NCI-H345 (cell line): ENCODE results near the gene PLD1.

Experiments used
- DNase-seq: peaks from one replicate; lab custom pipeline; 2025; lab: John Stamatoyannopoulos, UW

The PLD1 gene

DNA sequence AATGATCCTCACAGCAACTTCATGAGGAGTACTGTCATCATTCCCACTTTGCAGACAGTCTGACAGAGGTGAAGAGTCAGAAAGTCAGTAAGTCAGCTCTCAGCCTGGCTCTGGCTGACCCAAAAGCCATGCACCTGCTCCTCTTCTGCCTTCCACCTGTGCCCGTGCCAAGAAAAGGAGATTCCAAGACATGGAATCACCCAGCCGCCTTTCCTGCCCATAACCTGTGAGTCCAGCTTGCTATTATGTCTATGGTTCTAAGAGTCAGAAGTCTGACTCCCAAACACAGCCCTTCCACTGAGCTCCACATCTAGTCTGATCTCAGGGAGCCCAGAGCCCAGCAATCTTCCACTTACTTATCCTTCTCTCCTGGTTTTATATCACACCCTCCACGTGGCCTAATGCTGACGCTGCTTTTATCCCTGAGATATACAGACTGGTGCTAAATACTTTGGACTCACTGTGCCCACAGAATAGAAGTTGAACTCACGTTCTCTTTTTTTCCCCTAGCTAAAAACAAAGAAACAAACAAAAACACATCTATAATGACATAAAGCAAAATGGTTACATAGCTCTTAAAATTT lies 66.0 kb downstream of the PLD1 start:
- DNase-seq: no peak

DNA sequence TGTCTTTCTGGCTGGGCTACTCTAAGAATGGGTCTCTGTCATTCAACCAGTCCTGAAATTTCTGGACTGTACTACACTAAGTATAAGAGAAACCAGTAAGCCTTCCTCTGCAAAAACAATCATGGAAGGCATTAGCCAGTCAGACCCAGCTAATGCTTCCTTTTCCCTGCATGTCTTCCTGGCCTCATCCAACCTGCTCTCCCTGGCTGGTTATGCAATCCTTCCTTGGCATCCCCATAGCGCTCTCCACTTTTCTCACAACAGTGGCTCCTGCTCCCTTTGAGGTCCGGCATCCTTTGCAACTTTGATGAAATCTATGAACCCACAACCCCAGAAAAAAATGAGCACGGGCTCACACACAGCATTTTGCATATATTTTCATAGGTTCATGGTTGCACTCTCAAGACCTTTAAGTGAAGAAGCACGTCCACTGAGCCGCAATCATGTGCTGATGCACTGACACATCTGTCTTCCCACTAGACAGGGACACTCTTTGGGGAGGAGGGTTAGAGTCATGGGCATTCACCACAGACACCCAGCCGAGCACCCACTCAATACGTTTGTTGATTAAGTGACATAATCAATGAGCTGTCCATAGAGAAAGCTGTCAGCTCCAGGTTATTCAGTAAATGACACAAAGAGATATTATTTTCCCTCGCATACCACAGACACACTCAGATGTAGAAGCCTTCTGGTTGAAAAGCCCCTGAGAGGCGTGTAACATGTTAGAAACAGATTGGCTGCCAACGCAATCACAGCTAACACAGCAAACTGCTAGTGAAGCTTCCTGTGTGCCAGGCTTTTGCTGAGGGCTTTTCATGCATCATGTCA lies 66.7 kb downstream of the PLD1 start:
- no peak for DNase-seq

DNA sequence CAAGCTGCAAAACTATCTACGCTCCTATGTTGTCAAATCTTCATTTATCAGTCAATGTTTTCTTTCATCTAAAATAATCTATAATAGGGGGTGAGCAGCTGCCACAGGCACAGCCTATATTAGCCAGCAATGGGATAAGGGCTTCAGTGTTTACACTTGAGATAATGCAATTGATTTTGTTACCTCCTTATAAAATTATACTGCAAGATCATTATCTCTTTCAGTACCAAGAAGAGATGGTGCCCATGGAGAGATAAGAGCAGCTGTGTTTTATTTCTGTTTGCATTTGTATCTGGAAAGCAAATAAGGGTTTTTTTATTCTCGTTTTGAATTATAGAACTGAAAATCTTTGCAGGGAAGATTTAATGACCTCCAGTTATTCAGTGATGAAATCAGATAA lies 68.9 kb downstream of the PLD1 start:
- DNase-seq: no peak

DNA sequence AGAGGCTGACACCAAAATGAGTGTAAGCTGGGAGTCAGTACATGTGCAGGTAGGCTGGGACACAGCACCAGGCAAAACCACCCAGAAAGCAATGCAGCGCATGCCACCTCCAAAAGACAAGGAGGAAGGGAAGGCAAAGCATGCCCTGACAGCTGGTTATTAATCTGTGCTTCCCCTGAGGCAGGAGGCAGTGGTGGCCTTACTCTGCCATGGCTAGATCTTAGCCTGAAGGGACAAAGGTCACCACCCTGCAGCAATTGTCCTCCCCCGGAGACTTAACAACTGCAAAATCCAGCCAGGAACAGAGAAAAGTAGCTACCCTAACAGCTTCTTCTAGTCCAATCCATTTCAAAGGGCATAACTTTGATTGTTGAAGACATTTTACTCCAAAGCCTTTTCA lies 73.7 kb downstream of the PLD1 start:
- DNase-seq: no peak

DNA sequence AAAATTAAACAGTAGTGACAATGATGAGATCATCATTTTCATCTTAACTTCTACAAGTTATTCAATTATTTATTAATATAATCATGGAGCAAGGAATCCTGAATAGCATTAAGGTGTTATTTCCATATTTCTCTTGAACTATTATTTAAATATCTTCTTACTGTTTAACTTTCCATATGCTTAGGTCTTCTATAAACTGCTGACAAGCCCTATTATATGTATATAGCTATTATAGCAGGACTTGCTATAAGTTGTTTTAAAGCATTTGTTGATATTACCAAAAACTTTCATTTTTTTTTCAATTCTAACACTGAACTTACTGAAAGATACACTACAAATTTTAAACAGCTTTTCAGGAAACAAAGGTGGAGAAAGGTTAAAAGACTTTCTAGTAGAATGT lies 76.7 kb downstream of the PLD1 start:
- no peak for DNase-seq

- no peak for DNase-seq
These were observed 77.5 kb downstream of the PLD1 start for GRCh38 chr3:171732756-171733155.

DNA sequence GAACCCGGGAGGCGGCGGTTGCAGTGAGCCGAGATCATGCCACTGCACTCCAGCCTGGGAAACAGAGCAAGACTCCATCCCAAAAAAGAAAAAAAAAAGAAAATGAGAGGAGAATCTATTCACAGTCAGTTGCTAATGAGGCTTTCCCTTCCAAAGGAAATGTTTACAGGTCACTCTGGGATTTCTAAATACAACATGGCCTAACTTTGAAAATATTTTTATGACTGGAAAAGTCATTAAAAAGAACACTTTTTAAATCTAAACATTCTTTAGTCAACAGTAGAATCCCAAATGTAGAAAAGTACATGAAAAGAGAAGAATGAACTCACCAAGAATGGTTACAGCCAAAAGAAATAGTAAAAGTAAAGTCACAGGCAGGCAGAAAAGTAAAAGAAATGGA lies 78.6 kb downstream of the PLD1 start:
- DNase-seq: no peak

GRCh38 chr3:171729452-171730334 lies 80.6 kb downstream of the PLD1 start:
- DNase-seq: no peak

DNA sequence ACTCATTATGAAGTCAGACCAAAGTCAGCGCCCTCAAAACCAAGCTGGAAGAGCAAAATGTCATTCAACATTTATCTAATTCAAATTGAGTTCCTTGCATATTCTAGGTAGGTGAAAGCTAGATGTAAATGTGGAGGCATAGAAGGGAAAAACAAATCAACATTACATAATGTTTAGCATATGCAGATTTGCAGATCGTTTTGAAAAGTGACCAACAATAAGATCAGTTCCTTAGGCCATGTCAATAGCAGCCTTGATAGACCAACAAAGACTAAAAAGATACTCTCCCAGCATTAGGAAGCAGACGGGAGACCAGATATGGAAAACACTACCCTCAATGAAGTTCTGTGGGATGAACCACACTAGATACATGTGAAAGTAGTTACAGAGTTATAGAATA lies 83.0 kb downstream of the PLD1 start:
- DNase-seq: no peak

DNA sequence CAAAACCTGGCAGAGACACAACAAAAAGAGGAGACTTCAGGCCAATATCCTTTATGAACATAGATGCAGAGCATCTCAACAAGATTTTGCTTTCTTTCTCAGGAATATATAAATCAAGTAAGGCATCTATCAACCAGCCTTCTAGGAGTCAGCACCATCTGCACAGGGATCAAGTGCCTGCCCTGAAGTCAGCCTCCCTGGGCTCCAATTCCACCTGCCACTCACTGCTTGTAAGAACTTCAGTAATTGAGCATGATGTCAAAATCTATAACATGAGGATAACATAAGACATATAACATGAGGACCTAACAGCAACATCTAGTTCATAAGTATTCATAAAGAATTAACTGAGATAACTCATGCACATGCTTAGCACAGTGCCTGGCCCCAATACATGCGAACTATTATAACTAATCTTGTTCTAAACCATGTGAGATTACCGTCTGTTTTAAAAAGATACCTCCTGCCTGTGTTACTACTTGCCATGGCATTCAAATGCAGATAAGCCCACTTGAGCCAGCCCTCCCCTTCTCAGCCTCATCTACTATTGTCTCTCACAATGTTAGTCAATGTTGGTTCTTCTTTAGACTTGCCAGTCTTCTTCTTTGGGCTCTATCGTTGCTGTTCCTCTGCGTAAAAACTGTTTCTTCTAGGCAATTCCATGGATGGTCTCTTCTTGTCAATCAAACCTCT lies 91.6 kb downstream of the PLD1 start:
- DNase-seq: no peak

DNA sequence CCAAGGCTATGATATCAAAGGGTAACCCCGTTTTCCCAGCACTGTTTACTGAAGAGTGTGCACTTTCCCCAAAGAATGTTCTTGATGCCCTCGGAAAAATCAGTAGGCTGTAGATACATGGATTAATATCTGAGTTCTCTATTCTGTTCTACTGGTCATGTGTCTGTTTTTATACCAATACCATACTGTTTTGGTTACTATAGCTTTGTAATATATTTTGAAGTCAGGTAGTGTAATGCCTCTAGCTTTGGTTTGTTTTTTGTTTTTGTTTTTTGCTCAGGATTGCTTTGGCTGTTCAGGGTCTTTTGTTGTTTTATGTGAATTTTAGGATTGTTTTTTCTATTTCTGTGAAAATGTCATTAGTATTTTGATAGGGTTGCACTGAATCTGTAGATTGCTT lies 95.1 kb downstream of the PLD1 start:
- no peak for DNase-seq

GRCh38 chr3:171712171-171712938 lies 97.9 kb downstream of the PLD1 start:
- no peak for DNase-seq

- DNase-seq: no peak
These were observed 98.7 kb downstream of the PLD1 start for GRCh38 chr3:171711461-171712170.

DNA sequence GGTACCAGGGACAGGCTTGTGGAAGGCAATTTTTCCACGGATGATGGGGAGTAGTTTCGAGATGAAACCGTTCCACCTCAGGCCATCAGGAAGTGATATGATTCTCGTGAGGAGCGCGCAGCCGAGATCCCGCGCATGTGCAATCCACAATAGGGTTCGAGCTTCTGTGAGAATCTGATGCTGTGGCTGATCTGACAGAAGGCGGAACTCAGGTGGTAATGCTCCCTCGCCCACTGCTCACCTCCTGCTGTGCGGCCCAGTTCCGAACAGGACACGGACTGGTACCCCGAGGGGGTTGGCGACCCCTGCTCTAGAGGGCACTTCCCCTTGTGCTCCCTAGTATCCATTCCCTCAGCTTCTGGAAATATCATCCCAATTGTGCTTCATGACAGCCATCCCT lies 99.9 kb downstream of the PLD1 start:
- DNase-seq: no peak

- no peak for DNase-seq
These were observed 105.5 kb downstream of the PLD1 start for GRCh38 chr3:171704814-171705213.

DNA sequence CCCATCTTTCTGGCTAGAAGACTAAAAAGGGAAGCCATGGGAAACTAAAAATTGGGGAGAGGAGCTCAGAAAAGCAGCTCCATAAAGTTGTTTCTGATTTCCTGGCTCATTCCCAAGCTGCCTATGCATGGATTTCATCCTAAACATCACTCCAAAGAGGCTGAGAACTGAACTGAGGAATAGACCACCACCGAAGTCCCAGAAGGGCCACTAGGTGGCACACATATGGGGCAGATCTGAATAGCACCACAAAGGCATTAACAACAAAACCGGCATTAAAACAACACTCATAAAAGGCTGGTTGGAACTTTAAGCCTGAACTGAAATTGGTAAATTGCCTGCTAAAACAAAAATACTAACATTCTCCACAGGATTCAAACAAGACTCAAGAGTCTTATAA lies 106.3 kb downstream of the PLD1 start:
- no peak for DNase-seq

- no peak for DNase-seq
These were observed 107.1 kb downstream of the PLD1 start for GRCh38 chr3:171703144-171703543.

DNA sequence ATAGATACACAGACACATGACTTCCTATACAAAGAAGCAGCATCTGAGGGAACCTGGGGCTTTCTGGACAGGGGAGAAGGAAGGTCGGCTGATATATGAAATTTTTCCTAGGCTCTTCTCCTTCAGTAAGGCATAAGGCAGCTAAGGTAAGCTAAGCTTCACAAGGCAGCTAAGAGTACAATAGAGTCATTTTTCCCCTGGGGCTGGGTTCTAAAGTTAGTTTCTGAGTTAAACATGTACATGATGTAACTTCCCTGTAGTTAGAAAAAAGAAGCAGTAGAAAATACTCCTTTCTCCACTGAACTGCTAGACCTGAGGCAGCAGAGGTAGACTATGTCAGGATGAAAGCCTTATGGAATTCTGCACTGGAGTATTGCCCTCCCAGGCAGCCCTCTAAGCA lies 109.6 kb downstream of the PLD1 start:
- no peak for DNase-seq

DNA sequence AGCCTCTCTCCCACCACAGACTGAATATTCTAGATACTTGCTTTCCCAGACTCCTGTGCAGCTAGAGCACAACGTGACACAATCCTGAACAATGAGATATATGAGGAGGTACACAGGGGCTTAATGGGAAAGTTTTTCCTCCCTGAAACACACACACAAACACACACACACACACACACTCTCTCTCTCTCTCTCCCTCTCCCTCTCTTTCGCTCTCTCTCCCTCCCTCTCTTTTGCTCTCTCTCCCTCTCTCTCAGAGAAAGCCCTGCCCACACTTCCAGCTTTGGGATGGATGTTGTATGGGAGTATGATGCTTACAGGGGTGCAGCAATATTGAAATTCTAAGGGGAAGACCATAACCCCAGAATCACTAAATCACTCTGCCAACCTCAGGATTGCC lies 110.1 kb downstream of the PLD1 start:
- no peak for DNase-seq

GRCh38 chr3:171699601-171700000 lies 110.7 kb downstream of the PLD1 start:
- no peak for DNase-seq

- DNase-seq: no peak
These were observed 113.5 kb downstream of the PLD1 start for GRCh38 chr3:171696805-171697204.
